Osteoblast (primary cell): Measurements from ENCODE around the gene ZFX. TPM values are rescaled to one million over a fixed set of nuclear protein-coding genes. Genes with fewer than 3 reads are reported as not detected.

Source experiments
- DNase-seq: peaks from one replicate; pipeline ENCODE4 v3.0.0; 2011; ENCODE audit warnings: low spot score, mixed read lengths; ENCODE audit not compliant: insufficient read length; ENCODE audit errors: missing footprints
- H2AFZ ChIP-seq: 2 replicates; pipeline ENCODE4 v1.6.0; 2011; ENCODE audit warnings: mild to moderate bottlenecking, low read length
- H3K27ac ChIP-seq: 2 replicates; pipeline ENCODE4 v1.5.1; 2011; ENCODE audit warnings: mild to moderate bottlenecking, low read depth, low read length, moderate library complexity
- H3K27me3 ChIP-seq: 2 replicates; pipeline ENCODE4 v1.6.0; 2012; ENCODE audit warnings: mild to moderate bottlenecking, control low read depth, inconsistent platforms, low read length, moderate library complexity; ENCODE audit not compliant: insufficient read depth
- H3K36me3 ChIP-seq: 2 replicates; pipeline ENCODE4 v1.5.1; 2011; ENCODE audit warnings: mild to moderate bottlenecking, low read length, control low read depth, moderate library complexity; ENCODE audit not compliant: insufficient read depth
- H3K4me1 ChIP-seq: 2 replicates; pipeline ENCODE4 v1.5.1; 2011; ENCODE audit warnings: mild to moderate bottlenecking, low read length, control low read depth, moderate library complexity; ENCODE audit not compliant: insufficient read depth
- H3K4me2 ChIP-seq: 2 replicates; pipeline ENCODE4 v1.6.0; 2011; ENCODE audit warnings: mild to moderate bottlenecking, low read length; ENCODE audit not compliant: insufficient read depth
- H3K4me3 ChIP-seq: fragments of 200-600 bp; sonication (generic); 3 replicates; pipeline ENCODE4 v1.5.1; 2012; ENCODE audit warnings: mild to moderate bottlenecking, low read length, inconsistent platforms; ENCODE audit not compliant: insufficient read depth
- H3K79me2 ChIP-seq: 2 replicates; pipeline ENCODE4 v1.6.0; 2012; ENCODE audit warnings: mild to moderate bottlenecking, low read length, control low read depth, inconsistent platforms; ENCODE audit not compliant: insufficient read depth
- H3K9me3 ChIP-seq: 2 replicates; pipeline ENCODE4 v1.5.1; 2011; ENCODE audit warnings: low read depth, low read length, control low read depth
- H4K20me1 ChIP-seq: 2 replicates; pipeline ENCODE4 v1.6.0; 2012; ENCODE audit warnings: mild to moderate bottlenecking, low read length, control low read depth; ENCODE audit not compliant: insufficient read depth
- total RNA-seq: library from RNA; depleted of rRNA; stranded (reverse); fragments of >200 nt; gene quantifications from 2 replicates; pipeline ENCODE4 v1.2.3, GENCODE V29; 2012
- TF ChIP-seq, protein P1 (sequence below): IDR thresholded peaks from 2 replicates; pipeline ENCODE4 v1.5.1; 2011; ENCODE audit warnings: mild to moderate bottlenecking, low read depth, low read length, moderate library complexity; ENCODE audit errors: extremely low read depth

ZFX gene
- total RNA-seq, 1 donor: 50.7 TPM

DNA sequence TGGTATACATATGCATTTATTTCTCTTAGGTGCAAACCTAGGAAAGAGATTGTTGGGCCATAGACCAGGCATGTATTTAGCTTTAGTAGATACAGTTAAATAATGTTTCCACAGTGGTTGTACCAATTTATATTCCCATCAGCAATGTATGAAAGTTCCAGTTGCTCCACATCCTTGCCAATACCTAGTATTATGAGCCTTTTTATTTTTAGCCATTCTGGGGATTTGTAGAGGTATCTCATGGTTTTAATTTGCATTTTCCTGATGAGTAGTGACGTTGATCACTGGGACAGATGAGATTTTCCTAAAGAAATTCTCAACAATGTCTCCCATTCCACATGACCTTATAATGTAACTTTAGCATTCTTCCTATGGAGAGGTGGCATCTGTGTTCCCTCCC lies 107.5 kb downstream of the ZFX start:
- Histone ChIP-seq H3K4me2 (no peak overlapping the region), H3K4me1 (no peaks in the 10 kb centered on the region), H3K9me3 (no peaks in the 10 kb centered on the region), H3K79me2 (no peaks in the 10 kb centered on the region), H3K27me3 (peaks cover 4% of the 10 kb centered on the region), H3K4me3 (no peak overlapping the region), H4K20me1 (no peaks in the 10 kb centered on the region), H3K36me3 (no peaks in the 10 kb centered on the region), H3K27ac (no peak overlapping the region), H2AFZ (no peak overlapping the region)
- TF ChIP-seq, protein P1, sequence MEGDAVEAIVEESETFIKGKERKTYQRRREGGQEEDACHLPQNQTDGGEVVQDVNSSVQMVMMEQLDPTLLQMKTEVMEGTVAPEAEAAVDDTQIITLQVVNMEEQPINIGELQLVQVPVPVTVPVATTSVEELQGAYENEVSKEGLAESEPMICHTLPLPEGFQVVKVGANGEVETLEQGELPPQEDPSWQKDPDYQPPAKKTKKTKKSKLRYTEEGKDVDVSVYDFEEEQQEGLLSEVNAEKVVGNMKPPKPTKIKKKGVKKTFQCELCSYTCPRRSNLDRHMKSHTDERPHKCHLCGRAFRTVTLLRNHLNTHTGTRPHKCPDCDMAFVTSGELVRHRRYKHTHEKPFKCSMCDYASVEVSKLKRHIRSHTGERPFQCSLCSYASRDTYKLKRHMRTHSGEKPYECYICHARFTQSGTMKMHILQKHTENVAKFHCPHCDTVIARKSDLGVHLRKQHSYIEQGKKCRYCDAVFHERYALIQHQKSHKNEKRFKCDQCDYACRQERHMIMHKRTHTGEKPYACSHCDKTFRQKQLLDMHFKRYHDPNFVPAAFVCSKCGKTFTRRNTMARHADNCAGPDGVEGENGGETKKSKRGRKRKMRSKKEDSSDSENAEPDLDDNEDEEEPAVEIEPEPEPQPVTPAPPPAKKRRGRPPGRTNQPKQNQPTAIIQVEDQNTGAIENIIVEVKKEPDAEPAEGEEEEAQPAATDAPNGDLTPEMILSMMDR: no peak
- no peak for DNase-seq

DNA sequence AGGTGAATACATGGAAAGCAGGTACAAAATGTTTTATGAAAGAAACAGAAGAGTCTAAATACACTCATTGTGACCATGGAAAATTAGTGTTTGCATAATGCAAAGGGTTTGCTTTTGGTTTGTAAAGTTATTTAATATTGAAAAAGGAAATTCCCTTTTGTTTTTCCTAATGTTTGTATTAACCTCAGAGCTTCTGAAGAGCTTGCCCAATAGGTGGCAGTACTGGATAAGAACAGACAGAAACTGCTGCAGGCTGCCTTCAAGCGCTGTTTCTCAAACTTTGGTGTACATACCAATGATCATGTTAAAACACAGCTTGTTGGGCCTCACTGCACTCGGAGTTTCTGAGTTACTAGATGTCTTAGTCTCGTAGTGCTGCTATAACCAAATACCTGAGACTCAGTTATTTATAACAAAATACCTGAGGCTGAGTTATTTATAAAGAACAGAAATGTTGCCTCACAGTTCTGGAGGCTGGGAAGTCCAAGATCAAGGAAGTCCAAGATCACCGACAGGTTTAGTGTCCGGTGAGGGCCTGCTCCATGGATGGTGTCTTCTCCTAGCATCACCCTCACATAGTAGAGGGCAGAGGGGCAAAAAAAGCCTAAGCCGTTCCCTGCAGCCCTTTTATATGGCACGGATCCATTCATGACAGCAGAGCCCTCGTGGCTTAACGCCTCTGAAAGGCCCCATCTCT lies 110.2 kb downstream of the ZFX start:
- Histone ChIP-seq H3K27ac (no peak overlapping the region), H3K4me1 (no peaks in the 10 kb centered on the region), H3K4me3 (no peak overlapping the region), H3K27me3 (peaks cover 4% of the 10 kb centered on the region), H3K79me2 (no peaks in the 10 kb centered on the region), H3K9me3 (no peaks in the 10 kb centered on the region), H3K4me2 (no peak overlapping the region), H3K36me3 (no peaks in the 10 kb centered on the region), H2AFZ (no peak overlapping the region), H4K20me1 (no peaks in the 10 kb centered on the region)
- DNase-seq: peak; percentile 83
- TF ChIP-seq, protein P1: peak; percentile 79

DNA sequence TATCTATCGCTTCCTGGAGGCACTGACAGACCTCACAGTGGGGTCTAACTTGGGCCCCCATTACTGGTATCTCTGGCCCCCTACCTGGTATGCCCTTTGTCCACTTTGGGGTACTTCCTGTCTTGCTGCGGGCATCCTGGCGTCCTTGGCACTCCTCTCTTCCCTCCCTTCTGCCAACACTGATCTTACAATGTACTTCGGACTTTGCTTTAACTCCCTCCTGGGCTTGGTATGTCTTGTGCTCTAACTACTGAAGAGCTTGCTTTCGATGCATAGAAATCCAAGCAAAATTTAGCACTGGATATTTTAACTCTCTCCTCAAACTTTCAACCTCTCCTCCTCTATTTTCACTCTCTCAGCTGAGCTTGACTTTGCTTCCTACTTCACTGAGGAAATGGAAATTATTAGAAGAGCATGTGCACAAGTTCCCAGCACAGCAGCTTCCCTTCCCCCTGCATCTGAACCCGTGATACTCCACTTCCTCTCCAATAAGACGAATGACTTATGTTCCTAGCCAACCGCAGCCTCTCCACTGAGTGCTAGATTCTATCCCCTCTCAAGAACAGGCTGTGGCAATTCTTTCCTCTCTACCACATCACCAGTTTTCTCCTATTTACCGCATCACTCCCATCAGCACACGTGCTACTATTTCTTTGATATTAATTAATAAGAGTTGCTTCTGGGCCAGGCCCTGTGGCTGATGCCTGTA lies 111.5 kb downstream of the ZFX start:
- H3K27ac ChIP-seq: no peak overlapping the region
- no peak overlapping the region for H3K4me2 ChIP-seq
- H3K36me3 ChIP-seq: no peaks in the 10 kb centered on the region
- no peaks in the 10 kb centered on the region for H3K79me2 ChIP-seq
- H3K4me1 ChIP-seq: no peaks in the 10 kb centered on the region
- peaks cover 4% of the 10 kb centered on the region for H3K27me3 ChIP-seq
- no peaks in the 10 kb centered on the region for H4K20me1 ChIP-seq
- no peak overlapping the region for H2AFZ ChIP-seq
- DNase-seq: peak; percentile 83
- H3K9me3 ChIP-seq: no peaks in the 10 kb centered on the region
- TF ChIP-seq, protein P1: no peak
- no peak overlapping the region for H3K4me3 ChIP-seq

DNA sequence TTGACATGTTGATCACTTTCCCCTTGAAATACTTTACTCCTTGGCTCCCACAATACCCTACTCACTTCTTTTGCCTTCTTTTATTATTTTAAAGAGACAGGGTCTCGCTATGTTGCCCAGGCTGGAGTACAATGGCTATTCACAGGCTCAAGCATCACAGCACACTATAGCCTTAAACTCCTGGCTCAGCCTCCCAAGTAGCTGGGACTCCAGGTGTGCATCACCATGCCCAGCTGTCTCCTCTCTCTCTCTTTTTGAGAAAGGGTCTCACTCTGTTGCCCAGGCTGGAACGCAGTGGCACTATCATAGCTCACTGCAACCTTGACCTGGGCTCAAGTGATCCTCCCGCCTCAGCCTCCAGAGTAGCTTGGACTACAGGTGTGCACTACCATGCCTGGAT lies 112.8 kb downstream of the ZFX start:
- no peaks in the 10 kb centered on the region for H3K79me2 ChIP-seq
- no peaks in the 10 kb centered on the region for H3K4me1 ChIP-seq
- no peak for DNase-seq
- H3K27me3 ChIP-seq: peaks cover 2% of the 10 kb centered on the region
- no peaks in the 10 kb centered on the region for H3K9me3 ChIP-seq
- no peak overlapping the region for H3K27ac ChIP-seq
- H2AFZ ChIP-seq: no peak overlapping the region
- no peaks in the 10 kb centered on the region for H3K36me3 ChIP-seq
- H3K4me2 ChIP-seq: no peak overlapping the region
- H3K4me3 ChIP-seq: no peak overlapping the region
- H4K20me1 ChIP-seq: no peaks in the 10 kb centered on the region
- TF ChIP-seq, protein P1: no peak
